Measurements from ENCODE around the gene ADCY1.
"Not testable (repeated sequence)": the region's sequence is repeated elsewhere in the genome, so short reads cannot be mapped to it uniquely, and the experiment has no call there.

GRCh38 chr7:45740573-45740972 is 166.4 kb downstream of the ADCY1 start:
- TF ChIP-seq CTCF, POLR2A (IDR thresholded peaks at IDR 0.05): not testable (repeated sequence)

Data from uterus (tissue), 2 donors.